H9 (cell line): ENCODE measurements around the gene RAD51AP2. TPM values are rescaled to one million over a fixed set of nuclear protein-coding genes. Genes with fewer than 3 reads are reported as not detected.

Source experiments
- DNase-seq: peaks from one replicate; pipeline ENCODE4 v3.0.0-alpha.2; 2017
- H2AFZ ChIP-seq: one replicate; pipeline ENCODE4 v1.6.1; 2013; ENCODE audit warnings: mild to moderate bottlenecking, low read length, control low read depth, moderate library complexity
- H2AK5ac ChIP-seq: 2 replicates; pipeline ENCODE4 v1.6.1; 2013; ENCODE audit warnings: low read length, control low read depth, mixed read lengths; ENCODE audit not compliant: insufficient read length
- H2BK120ac ChIP-seq: one replicate; pipeline ENCODE4 v1.6.1; 2013; ENCODE audit warnings: low read depth, mild to moderate bottlenecking, low read length, control low read depth, inconsistent platforms; ENCODE audit not compliant: poor library complexity, severe bottlenecking
- H2BK12ac ChIP-seq: 2 replicates; pipeline ENCODE4 v1.6.1; 2013; ENCODE audit warnings: low read length, control low read depth, mixed read lengths, low read depth; ENCODE audit not compliant: insufficient read length
- H2BK15ac ChIP-seq: 2 replicates; pipeline ENCODE4 v1.6.1; 2013; ENCODE audit warnings: low read depth, low read length, control low read depth
- H2BK20ac ChIP-seq: one replicate; pipeline ENCODE4 v1.6.1; 2013; ENCODE audit warnings: low read depth, mild to moderate bottlenecking, low read length, control low read depth, inconsistent platforms; ENCODE audit not compliant: poor library complexity, severe bottlenecking
- H2BK5ac ChIP-seq: 2 replicates; pipeline ENCODE4 v1.6.1; 2013; ENCODE audit warnings: low read length, control low read depth, mixed read lengths; ENCODE audit not compliant: insufficient read length
- H3K14ac ChIP-seq: 2 replicates; pipeline ENCODE4 v1.6.1; 2013; ENCODE audit warnings: low read length, control low read depth; ENCODE audit not compliant: insufficient read depth
- H3K18ac ChIP-seq: 2 replicates; pipeline ENCODE4 v1.6.1; 2013; ENCODE audit warnings: low read depth, mild to moderate bottlenecking, mixed read lengths, low read length, control low read depth; ENCODE audit not compliant: insufficient read length
- H3K23ac ChIP-seq: 2 replicates; pipeline ENCODE4 v1.6.1; 2013; ENCODE audit warnings: low read length, control low read depth, mixed read lengths, low read depth; ENCODE audit not compliant: insufficient read length
- H3K23me2 ChIP-seq: 2 replicates; pipeline ENCODE4 v1.6.1; 2013; ENCODE audit warnings: low read depth, mild to moderate bottlenecking, mixed read lengths, low read length, control low read depth; ENCODE audit not compliant: insufficient read length, poor library complexity, severe bottlenecking
- H3K27ac ChIP-seq: 2 replicates; pipeline ENCODE4 v1.5.1; 2013; ENCODE audit warnings: low read length, control low read depth, mixed read lengths, low read depth; ENCODE audit not compliant: insufficient read length
- H3K27me3 ChIP-seq: 2 replicates; pipeline ENCODE4 v1.6.1; 2013; ENCODE audit warnings: low read length, control low read depth, inconsistent platforms; ENCODE audit not compliant: insufficient read depth
- H3K4ac ChIP-seq: 2 replicates; pipeline ENCODE4 v1.6.1; 2013; ENCODE audit warnings: low read depth, mild to moderate bottlenecking, control low read depth, inconsistent platforms, low read length, moderate library complexity
- H3K4me1 ChIP-seq: 2 replicates; pipeline ENCODE4 v1.6.1; 2013; ENCODE audit warnings: low read length, control low read depth, inconsistent platforms; ENCODE audit not compliant: insufficient read depth
- H3K4me2 ChIP-seq: 2 replicates; pipeline ENCODE4 v1.6.1; 2013; ENCODE audit warnings: low read length, control low read depth, mixed read lengths; ENCODE audit not compliant: insufficient read length, insufficient read depth
- H3K56ac ChIP-seq: 2 replicates; pipeline ENCODE4 v1.6.1; 2013; ENCODE audit warnings: low read depth, mild to moderate bottlenecking, mixed read lengths, low read length, control low read depth; ENCODE audit not compliant: insufficient read length
- H3K79me1 ChIP-seq: 2 replicates; pipeline ENCODE4 v1.6.1; 2013; ENCODE audit warnings: low read depth, mild to moderate bottlenecking, moderate library complexity, low read length, control low read depth, inconsistent platforms; ENCODE audit not compliant: insufficient read depth, poor library complexity, severe bottlenecking
- H3K79me2 ChIP-seq: 2 replicates; pipeline ENCODE4 v1.6.1; 2013; ENCODE audit warnings: low read length, control low read depth, inconsistent platforms; ENCODE audit not compliant: insufficient read depth
- H3K9ac ChIP-seq: 2 replicates; pipeline ENCODE4 v1.6.1; 2013; ENCODE audit warnings: low read length, control low read depth, mixed read lengths; ENCODE audit not compliant: insufficient read length; ENCODE audit errors: extremely low read depth
- H3K9me3 ChIP-seq: one replicate; pipeline ENCODE4 v1.6.1; 2013; ENCODE audit warnings: low read depth, low read length, inconsistent platforms; ENCODE audit not compliant: control insufficient read depth
- H3T11ph ChIP-seq: one replicate; pipeline ENCODE4 v1.6.1; 2013; ENCODE audit warnings: mild to moderate bottlenecking, low read length, control low read depth, inconsistent platforms
- H4K20me1 ChIP-seq: one replicate; pipeline ENCODE4 v1.6.1; 2013; ENCODE audit not compliant: control insufficient read depth, insufficient read length, insufficient read depth
- H4K5ac ChIP-seq: 2 replicates; pipeline ENCODE4 v1.6.1; 2013; ENCODE audit warnings: low read depth, mild to moderate bottlenecking, mixed read lengths, low read length, control low read depth; ENCODE audit not compliant: insufficient read length
- H4K8ac ChIP-seq: replicated peaks from 2 replicates; pipeline ENCODE4 v1.6.1; 2013; ENCODE audit warnings: low read length, control low read depth, mixed read lengths, low read depth; ENCODE audit not compliant: insufficient read length
- H4K91ac ChIP-seq: 2 replicates; pipeline ENCODE4 v1.6.1; 2013; ENCODE audit warnings: low read depth, mild to moderate bottlenecking, moderate library complexity, mixed read lengths, low read length, control low read depth; ENCODE audit not compliant: insufficient read length
- H3K27ac Mint-ChIP-seq, 3 experiments: 2 replicates in 2 of 3; 3 replicates in 1 of 3; pipeline ENCODE4 v1.8.0; 2020 to 2021; ENCODE audit warnings: mixed read lengths in 3 of 3, mild to moderate bottlenecking in 1 of 3, moderate library complexity in 1 of 3
- H3K27me3 Mint-ChIP-seq: 2 replicates; pipeline ENCODE4 v1.8.0; 2021; ENCODE audit warnings: low read depth, mild to moderate bottlenecking, moderate library complexity, mixed read lengths
- H3K36me3 Mint-ChIP-seq, 3 experiments: 2 replicates in 2 of 3; 3 replicates in 1 of 3; pipeline ENCODE4 v1.8.0; 2020 to 2021; ENCODE audit warnings: low read depth in 3 of 3, mixed read lengths in 3 of 3; ENCODE audit not compliant: insufficient read depth in 1 of 3
- H3K4me1 Mint-ChIP-seq, 2 experiments: 2 replicates each; pipeline ENCODE4 v1.8.0; 2020; ENCODE audit warnings: mixed read lengths in 2 of 2
- H3K4me3 Mint-ChIP-seq, 2 experiments: 2 replicates in 1 of 2; 3 replicates in 1 of 2; pipeline ENCODE4 v1.8.0; 2020 to 2021; ENCODE audit warnings: mild to moderate bottlenecking in 2 of 2, mixed read lengths in 2 of 2, moderate library complexity in 1 of 2
- H3K9me3 Mint-ChIP-seq, 2 experiments: 2 replicates in 1 of 2; 3 replicates in 1 of 2; pipeline ENCODE4 v1.8.0; 2020; ENCODE audit warnings: mild to moderate bottlenecking in 2 of 2, mixed read lengths in 2 of 2, moderate library complexity in 1 of 2
- WGBS: extraction: QIAGEN DNeasy Blood & Tissue Kit; methylation state at CpG from one replicate; pipeline ENCODE4 v1.1.7; 2013; ENCODE audit warnings: missing lambda C conversion rate, low lambda C conversion rate, mixed read lengths; ENCODE audit not compliant: insufficient read length; ENCODE audit errors: extremely low coverage; 5-methylcytosine and 5-hydroxymethylcytosine counted together
- total RNA-seq: library from RNA; stranded (reverse); gene quantifications from 2 replicates; pipeline ENCODE4 v1.2.1, GENCODE V29; 2021
- TF ChIP-seq, protein P1 (sequence below): fragments of 200-600 bp; sonication (generic); conservative IDR thresholded peaks from 3 replicates; pipeline ENCODE4 v1.8.0; 2021; ENCODE audit warnings: antibody characterized with exemption, mild to moderate bottlenecking

Gene RAD51AP2
- total RNA-seq, 1 experiment from 2014 or later, result 0.07 TPM

DNA sequence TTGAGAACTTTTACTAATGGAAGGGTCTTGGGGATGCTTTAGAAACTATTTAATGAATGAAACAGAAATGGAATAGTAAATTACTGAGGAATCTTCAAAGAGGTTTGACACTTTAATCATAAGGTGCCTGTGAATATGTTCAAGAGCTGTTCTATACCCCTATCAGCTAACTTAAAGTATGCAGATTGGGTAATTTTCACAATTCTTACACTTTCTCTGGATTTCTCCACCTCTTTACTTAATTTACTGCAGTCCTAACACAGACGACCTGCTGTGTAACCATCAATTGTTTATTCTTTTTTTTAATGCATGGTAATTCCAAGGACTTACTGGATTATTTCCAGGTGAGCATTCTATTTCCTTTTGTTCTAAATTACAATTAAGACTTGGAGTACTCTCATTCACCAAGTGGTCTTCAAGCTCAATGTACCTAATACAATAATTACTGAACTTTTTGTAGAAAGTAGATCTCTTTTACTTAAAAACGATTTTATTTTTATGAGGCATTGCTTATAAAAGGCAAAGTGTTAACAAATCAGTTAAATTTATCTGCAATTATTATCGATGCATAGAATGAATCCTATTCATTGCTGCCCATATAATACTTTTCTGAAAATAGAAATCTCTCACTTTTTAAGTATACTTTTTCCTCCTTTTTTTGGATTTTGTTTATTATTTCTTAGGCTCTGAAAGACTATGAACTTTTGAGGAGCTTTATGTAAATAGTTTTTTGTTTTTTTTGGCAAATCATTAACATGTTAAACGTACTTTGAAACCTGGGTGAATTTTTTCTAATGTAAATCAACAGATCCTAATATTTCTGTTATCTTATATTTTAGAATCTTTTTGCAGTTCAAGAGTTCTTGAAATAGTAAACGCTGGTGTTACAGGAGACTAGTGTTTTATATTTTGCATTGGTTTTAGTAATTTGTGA is 27.7 kb upstream of the RAD51AP2 start:
- Histone ChIP-seq H3K56ac (no peak overlapping the region), H2BK120ac (no peak overlapping the region), H3K18ac (no peak overlapping the region), H3K4me2 (no peak overlapping the region), H2BK12ac (no peak overlapping the region), H4K20me1 (no peaks in the 10 kb centered on the region), H3K79me2 (peaks cover 46% of the 10 kb centered on the region), H4K5ac (no peak overlapping the region), H2BK15ac (no peak overlapping the region), H3K23ac (no peak overlapping the region), H3K27ac (no peak overlapping the region), H3K9me3 (no peaks in the 10 kb centered on the region), H3K79me1 (peaks cover 5% of the 10 kb centered on the region), H3K27me3 (no peaks in the 10 kb centered on the region), H4K91ac (no peak overlapping the region), H3K4me1 (peaks cover 15% of the 10 kb centered on the region), H2BK5ac (no peak overlapping the region), H2AK5ac (no peak overlapping the region), H2BK20ac (no peak overlapping the region), H3K4ac (no peak overlapping the region), H3K23me2 (peaks cover 17% of the 10 kb centered on the region), H4K8ac (no peak overlapping the region), H3K14ac (no peak overlapping the region), H3T11ph (no peak overlapping the region), H3K9ac (no peak overlapping the region), H2AFZ (no peak overlapping the region)
- TF ChIP-seq, protein P1, sequence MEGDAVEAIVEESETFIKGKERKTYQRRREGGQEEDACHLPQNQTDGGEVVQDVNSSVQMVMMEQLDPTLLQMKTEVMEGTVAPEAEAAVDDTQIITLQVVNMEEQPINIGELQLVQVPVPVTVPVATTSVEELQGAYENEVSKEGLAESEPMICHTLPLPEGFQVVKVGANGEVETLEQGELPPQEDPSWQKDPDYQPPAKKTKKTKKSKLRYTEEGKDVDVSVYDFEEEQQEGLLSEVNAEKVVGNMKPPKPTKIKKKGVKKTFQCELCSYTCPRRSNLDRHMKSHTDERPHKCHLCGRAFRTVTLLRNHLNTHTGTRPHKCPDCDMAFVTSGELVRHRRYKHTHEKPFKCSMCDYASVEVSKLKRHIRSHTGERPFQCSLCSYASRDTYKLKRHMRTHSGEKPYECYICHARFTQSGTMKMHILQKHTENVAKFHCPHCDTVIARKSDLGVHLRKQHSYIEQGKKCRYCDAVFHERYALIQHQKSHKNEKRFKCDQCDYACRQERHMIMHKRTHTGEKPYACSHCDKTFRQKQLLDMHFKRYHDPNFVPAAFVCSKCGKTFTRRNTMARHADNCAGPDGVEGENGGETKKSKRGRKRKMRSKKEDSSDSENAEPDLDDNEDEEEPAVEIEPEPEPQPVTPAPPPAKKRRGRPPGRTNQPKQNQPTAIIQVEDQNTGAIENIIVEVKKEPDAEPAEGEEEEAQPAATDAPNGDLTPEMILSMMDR, result no peak
- H3K27me3 Mint-ChIP-seq, result peaks cover 6% of the 10 kb centered on the region; the same call in 1 of the 2 replicates
- WGBS, result no CpG with 5 or more reads among the region's 5 CpGs
- peak overlapping the region; percentile 82 to 93 (median 85); a peak in 6 of 7 replicates for H3K27ac Mint-ChIP-seq
- H3K4me1 Mint-ChIP-seq, result peaks cover 72 to 74% of the 10 kb centered on the region in 2 experiments
- H3K9me3 Mint-ChIP-seq, result no peaks in the 10 kb centered on the region; a peak in 1 of 5 replicates
- no peak for DNase-seq
- H3K4me3 Mint-ChIP-seq, result peak overlapping the region; percentile 10 to 58; a peak in 3 of 5 replicates
- H3K36me3 Mint-ChIP-seq, result peaks cover 0 to 5% (median 3%) of the 10 kb centered on the region in 3 experiments; a peak in 4 of 7 replicates
